Measurements from ENCODE around the gene INTS3. TPM values are rescaled to one million over a fixed set of nuclear protein-coding genes. Genes with fewer than 3 reads are reported as not detected.
"Not testable (repeated sequence)": the region's sequence is repeated elsewhere in the genome, so short reads cannot be mapped to it uniquely, and the experiment has no call there.

INTS3 gene
- total and polyA plus RNA-seq, 9 donors: 28.5 to 48.6 (median 35.8) TPM

- peaks cover 48% of the 10 kb centered on the region for H3K4me1 ChIP-seq (ENCODE audit: control insufficient read depth, insufficient read depth, low read length)
- H3K4me3 ChIP-seq (ENCODE audit: low read length): peak overlapping the region; percentile 70
- H3K36me3 ChIP-seq (ENCODE audit: control insufficient read depth, insufficient read depth, low read length): peaks cover 47% of the 10 kb centered on the region
- no peaks in the 10 kb centered on the region for H3K27me3 ChIP-seq (ENCODE audit: control insufficient read depth, insufficient read depth, low read length)
- H3K9me3 ChIP-seq (replicated peaks; ENCODE audit: control insufficient read depth, low read depth, low read length): no peaks in the 10 kb centered on the region
- under 1% methylated on average over 80 of the region's 83 CpGs for WGBS (ENCODE audit: insufficient coverage)
- peak overlapping the region; percentile 89 for H3K27ac ChIP-seq (ENCODE audit: low read length)
- DNase-seq: peak; percentile 87
These were observed 47.8 kb downstream of the INTS3 start for GRCh38 chr1:153775458-153776327.

DNA sequence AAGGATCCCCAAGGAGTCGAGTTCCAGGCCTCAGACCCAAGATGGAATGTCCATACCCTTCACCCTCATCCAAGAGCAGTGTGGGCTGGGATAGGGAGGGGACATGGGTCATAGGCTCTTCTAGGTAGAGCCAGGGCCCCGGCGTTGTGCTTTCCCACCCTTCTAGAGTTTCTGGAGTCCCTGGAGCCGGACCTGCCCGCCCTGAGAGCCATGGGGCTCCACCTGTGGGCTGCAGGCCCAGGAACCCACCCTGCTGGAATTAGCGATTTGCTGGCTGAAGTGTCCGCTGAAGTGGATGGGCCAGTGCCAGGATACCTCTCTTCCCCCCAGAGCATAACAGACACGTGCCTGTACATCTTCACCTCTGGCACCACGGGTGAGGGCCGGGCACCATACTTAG, 48.5 kb downstream of the INTS3 start:
- H3K9me3 ChIP-seq (replicated peaks; ENCODE audit: control insufficient read depth, low read depth, low read length): no peaks in the 10 kb centered on the region
- H3K4me3 ChIP-seq (ENCODE audit: low read length): peak overlapping the region; percentile 70
- H3K36me3 ChIP-seq (ENCODE audit: control insufficient read depth, insufficient read depth, low read length): peaks cover 44% of the 10 kb centered on the region
- no peaks in the 10 kb centered on the region for H3K27me3 ChIP-seq (ENCODE audit: control insufficient read depth, insufficient read depth, low read length)
- WGBS (ENCODE audit: insufficient coverage): 62% methylated on average over 9 of the region's 10 CpGs
- H3K4me1 ChIP-seq (ENCODE audit: control insufficient read depth, insufficient read depth, low read length): peaks cover 47% of the 10 kb centered on the region
- no peak for DNase-seq
- no peak overlapping the region for H3K27ac ChIP-seq (ENCODE audit: low read length)

DNA sequence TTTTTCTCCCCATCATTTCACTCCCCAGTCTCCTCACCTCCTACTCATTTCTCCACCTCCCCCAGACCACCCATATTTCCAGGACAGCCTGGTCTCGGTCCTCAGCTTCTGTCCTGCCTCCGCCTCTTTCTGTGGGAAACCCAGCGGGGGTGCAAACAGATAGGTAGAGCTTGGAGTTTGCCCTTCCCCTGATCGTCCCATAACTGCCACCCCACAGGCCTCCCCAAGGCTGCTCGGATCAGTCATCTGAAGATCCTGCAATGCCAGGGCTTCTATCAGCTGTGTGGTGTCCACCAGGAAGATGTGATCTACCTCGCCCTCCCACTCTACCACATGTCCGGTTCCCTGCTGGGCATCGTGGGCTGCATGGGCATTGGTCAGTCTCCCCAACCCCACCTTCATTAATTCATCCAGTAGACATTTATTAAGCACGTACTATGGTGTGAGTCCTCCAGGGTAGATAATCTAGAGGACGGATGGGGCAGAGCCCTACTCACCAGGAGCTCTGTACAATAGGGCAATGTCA, 49.1 kb downstream of the INTS3 start:
- H3K4me1 ChIP-seq (ENCODE audit: control insufficient read depth, insufficient read depth, low read length): peaks cover 46% of the 10 kb centered on the region
- WGBS (ENCODE audit: insufficient coverage): 83% methylated on average over 10 of the region's 10 CpGs
- no peaks in the 10 kb centered on the region for H3K27me3 ChIP-seq (ENCODE audit: control insufficient read depth, insufficient read depth, low read length)
- DNase-seq: no peak
- H3K4me3 ChIP-seq (ENCODE audit: low read length): no peak overlapping the region
- H3K36me3 ChIP-seq (ENCODE audit: control insufficient read depth, insufficient read depth, low read length): peaks cover 39% of the 10 kb centered on the region
- H3K9me3 ChIP-seq (replicated peaks; ENCODE audit: control insufficient read depth, low read depth, low read length): no peaks in the 10 kb centered on the region
- H3K27ac ChIP-seq (ENCODE audit: low read length): no peak overlapping the region

- Histone ChIP-seq H3K27ac (ENCODE audit: low read length) (no peak overlapping the region), H3K4me1 (ENCODE audit: control insufficient read depth, insufficient read depth, low read length) (peaks cover 41% of the 10 kb centered on the region), H3K36me3 (ENCODE audit: control insufficient read depth, insufficient read depth, low read length) (peaks cover 33% of the 10 kb centered on the region), H3K4me3 (ENCODE audit: low read length) (no peak overlapping the region), H3K9me3 (replicated peaks; ENCODE audit: control insufficient read depth, low read depth, low read length) (no peaks in the 10 kb centered on the region), H3K27me3 (ENCODE audit: control insufficient read depth, insufficient read depth, low read length) (no peaks in the 10 kb centered on the region)
- 66% methylated on average over 7 of the region's 7 CpGs for WGBS (ENCODE audit: insufficient coverage)
- DNase-seq: no peak
These were observed 49.8 kb downstream of the INTS3 start for GRCh38 chr1:153777648-153778047.

- Histone ChIP-seq H3K9me3 (replicated peaks; ENCODE audit: control insufficient read depth, low read depth, low read length) (no peaks in the 10 kb centered on the region), H3K36me3 (ENCODE audit: control insufficient read depth, insufficient read depth, low read length) (peaks cover 27% of the 10 kb centered on the region), H3K4me3 (ENCODE audit: low read length) (no peak overlapping the region), H3K27me3 (ENCODE audit: control insufficient read depth, insufficient read depth, low read length) (no peaks in the 10 kb centered on the region), H3K4me1 (ENCODE audit: control insufficient read depth, insufficient read depth, low read length) (peaks cover 39% of the 10 kb centered on the region), H3K27ac (ENCODE audit: low read length) (no peak overlapping the region)
- WGBS (ENCODE audit: insufficient coverage): 91% methylated on average over 15 of the region's 22 CpGs
- DNase-seq: no peak
These were observed 50.4 kb downstream of the INTS3 start for GRCh38 chr1:153778051-153778823.

DNA sequence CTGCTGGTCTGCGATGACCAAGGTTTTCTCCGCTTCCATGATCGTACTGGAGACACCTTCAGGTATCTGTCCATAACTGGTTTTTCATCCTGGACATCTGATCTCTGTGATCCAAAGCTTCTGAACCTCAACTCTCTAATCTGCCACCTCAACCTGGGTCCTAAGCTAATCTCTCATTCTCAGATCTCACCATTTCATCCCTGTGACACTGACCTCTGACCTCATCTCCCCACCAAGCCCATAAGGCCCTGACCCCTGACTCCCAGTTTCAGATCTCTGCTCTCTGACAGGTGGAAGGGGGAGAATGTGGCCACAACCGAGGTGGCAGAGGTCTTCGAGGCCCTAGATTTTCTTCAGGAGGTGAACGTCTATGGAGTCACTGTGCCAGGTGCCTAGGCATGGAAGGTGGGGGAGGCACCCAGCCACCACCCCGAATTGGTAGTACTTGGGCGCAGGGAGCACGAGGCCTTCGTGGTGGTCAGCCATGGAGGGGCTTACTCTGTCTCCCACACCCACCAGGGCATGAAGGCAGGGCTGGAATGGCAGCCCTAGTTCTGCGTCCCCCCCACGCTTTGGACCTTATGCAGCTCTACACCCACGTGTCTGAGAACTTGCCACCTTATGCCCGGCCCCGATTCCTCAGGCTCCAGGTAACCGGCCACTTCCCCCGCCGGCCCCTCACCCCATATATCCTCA, 51.1 kb downstream of the INTS3 start:
- H3K9me3 ChIP-seq (replicated peaks; ENCODE audit: control insufficient read depth, low read depth, low read length): no peaks in the 10 kb centered on the region
- H3K36me3 ChIP-seq (ENCODE audit: control insufficient read depth, insufficient read depth, low read length): peaks cover 24% of the 10 kb centered on the region
- H3K4me3 ChIP-seq (ENCODE audit: low read length): no peak overlapping the region
- no peak for DNase-seq
- H3K4me1 ChIP-seq (ENCODE audit: control insufficient read depth, insufficient read depth, low read length): peaks cover 35% of the 10 kb centered on the region
- no peaks in the 10 kb centered on the region for H3K27me3 ChIP-seq (ENCODE audit: control insufficient read depth, insufficient read depth, low read length)
- H3K27ac ChIP-seq (ENCODE audit: low read length): no peak overlapping the region
- WGBS (ENCODE audit: insufficient coverage): 92% methylated on average over 13 of the region's 18 CpGs

DNA sequence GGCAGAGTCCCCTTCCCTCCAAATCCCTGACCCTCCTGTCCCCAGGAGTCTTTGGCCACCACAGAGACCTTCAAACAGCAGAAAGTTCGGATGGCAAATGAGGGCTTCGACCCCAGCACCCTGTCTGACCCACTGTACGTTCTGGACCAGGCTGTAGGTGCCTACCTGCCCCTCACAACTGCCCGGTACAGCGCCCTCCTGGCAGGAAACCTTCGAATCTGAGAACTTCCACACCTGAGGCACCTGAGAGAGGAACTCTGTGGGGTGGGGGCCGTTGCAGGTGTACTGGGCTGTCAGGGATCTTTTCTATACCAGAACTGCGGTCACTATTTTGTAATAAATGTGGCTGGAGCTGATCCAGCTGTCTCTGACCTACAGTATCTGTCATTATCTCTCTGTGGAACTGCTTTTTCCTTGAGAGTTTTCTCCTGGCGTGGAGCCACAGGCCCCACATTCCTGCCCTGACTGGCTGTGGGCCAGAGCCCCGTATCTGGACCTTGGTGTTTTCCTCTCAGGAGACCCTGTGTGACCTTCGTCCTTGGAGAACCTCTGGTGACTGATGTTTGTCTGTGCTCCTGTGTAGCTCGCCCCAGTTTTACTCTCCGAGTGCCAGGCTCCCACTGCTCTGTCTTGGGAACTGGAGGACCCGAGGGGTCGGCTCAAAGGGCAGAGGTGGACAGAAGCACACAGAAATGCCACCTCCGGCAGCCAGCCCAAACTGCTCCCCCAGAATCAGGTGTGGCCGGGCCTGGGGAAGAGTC, 52.1 kb downstream of the INTS3 start:
- Histone ChIP-seq H3K4me1 (ENCODE audit: control insufficient read depth, insufficient read depth, low read length) (peaks cover 26% of the 10 kb centered on the region), H3K9me3 (replicated peaks; ENCODE audit: control insufficient read depth, low read depth, low read length) (no peaks in the 10 kb centered on the region), H3K27ac (ENCODE audit: low read length) (no peak overlapping the region), H3K27me3 (ENCODE audit: control insufficient read depth, insufficient read depth, low read length) (no peaks in the 10 kb centered on the region), H3K36me3 (ENCODE audit: control insufficient read depth, insufficient read depth, low read length) (peaks cover 24% of the 10 kb centered on the region), H3K4me3 (ENCODE audit: low read length) (no peak overlapping the region)
- no peak for DNase-seq
- 85% methylated on average over 16 of the region's 17 CpGs for WGBS (ENCODE audit: insufficient coverage)

DNA sequence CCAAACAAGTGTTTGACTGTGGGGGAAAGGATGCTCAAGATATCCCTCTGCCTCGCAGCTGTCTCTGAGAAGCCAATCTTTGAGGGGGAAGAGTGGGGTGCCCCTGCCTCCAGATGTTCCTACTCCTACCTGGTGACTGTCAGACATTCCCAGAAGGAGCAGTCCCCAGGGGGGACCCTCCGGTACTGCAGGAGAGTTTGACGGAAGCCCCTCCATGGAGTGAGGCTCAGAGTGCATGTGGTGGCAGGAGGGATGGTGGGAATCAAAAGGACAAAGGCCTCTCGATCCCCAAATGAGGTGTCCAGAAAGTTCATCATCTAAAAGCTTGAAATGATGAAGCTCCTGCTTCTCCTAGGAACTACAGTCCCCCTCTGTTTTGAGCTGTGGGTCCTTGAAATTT, 52.7 kb downstream of the INTS3 start:
- H3K36me3 ChIP-seq (ENCODE audit: control insufficient read depth, insufficient read depth, low read length): peaks cover 24% of the 10 kb centered on the region
- H3K4me3 ChIP-seq (ENCODE audit: low read length): no peak overlapping the region
- DNase-seq: no peak
- no peak overlapping the region for H3K27ac ChIP-seq (ENCODE audit: low read length)
- WGBS (ENCODE audit: insufficient coverage): 80% methylated on average over 1 of the region's 4 CpGs
- peaks cover 22% of the 10 kb centered on the region for H3K4me1 ChIP-seq (ENCODE audit: control insufficient read depth, insufficient read depth, low read length)
- no peaks in the 10 kb centered on the region for H3K9me3 ChIP-seq (replicated peaks; ENCODE audit: control insufficient read depth, low read depth, low read length)
- H3K27me3 ChIP-seq (ENCODE audit: control insufficient read depth, insufficient read depth, low read length): no peaks in the 10 kb centered on the region

DNA sequence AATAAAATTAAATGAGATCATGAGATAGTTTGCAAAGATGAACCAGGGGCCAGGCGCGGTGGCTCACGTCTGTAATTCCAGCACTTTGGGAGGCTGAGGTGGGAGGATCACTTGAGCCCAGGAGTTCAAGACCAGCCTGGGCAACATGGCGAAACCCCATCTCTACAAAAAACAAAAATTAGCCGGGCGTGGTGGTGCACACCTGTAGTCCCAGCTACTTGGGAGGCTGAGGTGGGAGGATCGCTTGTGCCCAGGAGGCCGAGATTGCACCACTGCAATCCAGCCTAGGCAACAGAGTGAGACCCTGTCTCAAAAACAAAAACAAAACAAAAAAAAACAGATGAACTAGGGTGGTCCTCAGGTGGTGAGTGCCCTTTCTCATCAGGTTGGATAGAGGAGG, 54.8 kb downstream of the INTS3 start:
- WGBS (ENCODE audit: insufficient coverage): no CpG with 5 or more reads among the region's 8 CpGs

More for the DNA sequence above, 54.8 kb downstream of the INTS3 start:
- Histone ChIP-seq H3K27ac (ENCODE audit: low read length) (peak overlapping the region; percentile 90), H3K4me3 (ENCODE audit: low read length) (peak overlapping the region; percentile 52), H3K36me3 (ENCODE audit: control insufficient read depth, insufficient read depth, low read length) (peaks cover 17% of the 10 kb centered on the region)
- not testable (repeated sequence) for H3K27me3 ChIP-seq (ENCODE audit: control insufficient read depth, insufficient read depth, low read length); DNase-seq; H3K9me3 ChIP-seq (replicated peaks; ENCODE audit: control insufficient read depth, low read depth, low read length); H3K4me1 ChIP-seq (ENCODE audit: control insufficient read depth, insufficient read depth, low read length)

Data from muscle of leg (tissue), 11 donors.